Prostate gland (tissue), 2 donors: Measurements from ENCODE around the gene PLA2G4C. TPM values are rescaled to one million over a fixed set of nuclear protein-coding genes. Genes with fewer than 3 reads are reported as not detected.
"Not testable (repeated sequence)": the region's sequence is repeated elsewhere in the genome, so short reads cannot be mapped to it uniquely, and the experiment has no call there.

Source experiments
- DNase-seq: peaks from one replicate; pipeline ENCODE4 v3.0.0-alpha.2; 2019; ENCODE audit warnings: low spot score
- H3K27ac ChIP-seq, 2 donors: fragments of 200-600 bp; sonication (generic); 2 replicates each; pipeline ENCODE4 v1.5.1; 2017 to 2019
- H3K27me3 ChIP-seq: fragments of 200-600 bp; sonication (generic); replicated peaks from 2 replicates; pipeline ENCODE4 v1.5.1; 2019; ENCODE audit not compliant: insufficient read depth
- H3K36me3 ChIP-seq, 2 donors: fragments of 200-600 bp; sonication (generic); 1 replicate in 1 of 2; 2 replicates in 1 of 2; pipeline versions ENCODE4 v1.5.1 to v1.8.1; 2017 to 2019
- H3K4me1 ChIP-seq: fragments of 200-600 bp; sonication (generic); replicated peaks from 2 replicates; pipeline ENCODE4 v1.5.1; 2019
- H3K4me3 ChIP-seq, 2 donors: fragments of 200-600 bp; sonication (generic); 2 replicates each; pipeline ENCODE4 v1.5.1; 2017 to 2019
- H3K9me3 ChIP-seq: fragments of 200-600 bp; sonication (generic); 2 replicates; pipeline ENCODE4 v1.5.1; 2017
- CTCF ChIP-seq, 4 experiments: fragments of 200-600 bp in 2 of 4; fragments of 450-650 bp in 2 of 4; sonication (generic) in 2 of 4; IDR thresholded peaks; 1 replicate in 3 of 4; 2 replicates in 1 of 4; pipeline ENCODE4 v1.5.1; 2016 to 2019; ENCODE audit warnings: antibody characterized with exemption in 4 of 4, mild to moderate bottlenecking in 2 of 4, moderate library complexity in 2 of 4
- POLR2A ChIP-seq: fragments of 450-650 bp; IDR thresholded peaks from one replicate; pipeline ENCODE4 v1.6.1; 2016; ENCODE audit warnings: antibody characterized with exemption, mild to moderate bottlenecking
- POLR2AphosphoS5 ChIP-seq: sonication (generic); formaldehyde crosslinking; IDR thresholded peaks from one replicate; pipeline ENCODE4 v1.6.1; 2017; ENCODE audit warnings: antibody characterized with exemption
- WGBS: methylation state at CpG from one replicate; pipeline ENCODE4 v1.1.5; 2018; 5-methylcytosine and 5-hydroxymethylcytosine counted together
- intact Hi-C: fragments of 100-400 bp; cut with DNase I; formaldehyde crosslinking; loops from one replicate; pipeline ENCODE4 v1.14.2; 2022
- total RNA-seq, 2 donors: library from RNA; depleted of rRNA; stranded (reverse); fragments of >200 nt; gene quantifications; one replicate each; pipeline ENCODE4 v1.1.0, GENCODE V29; 2016

Gene PLA2G4C
- total RNA-seq, 2 donors from 2014 or later, result 11.0 to 27.3 TPM

GRCh38 chr19:48094129-48094854, 16.3 kb downstream of the PLA2G4C start:
- Histone ChIP-seq H3K4me3 (no peak overlapping the region), H3K27me3 (no peaks in the 10 kb centered on the region), H3K36me3 (no peaks in the 10 kb centered on the region), H3K9me3 (no peaks in the 10 kb centered on the region), H3K4me1 (no peaks in the 10 kb centered on the region), H3K27ac (no peak overlapping the region)
- intact Hi-C loops, result no loop called here
- DNase-seq, result no peak
- no peak for TF ChIP-seq POLR2A
- TF ChIP-seq POLR2AphosphoS5, result no peak
- TF ChIP-seq CTCF (IDR thresholded peaks at IDR 0.05), result no peak
- WGBS, result 14% methylated on average over 1 of the region's 1 CpG

- H3K4me3 ChIP-seq, H3K4me1 ChIP-seq, DNase-seq, H3K27me3 ChIP-seq, H3K9me3 ChIP-seq, H3K36me3 ChIP-seq, intact Hi-C loops, H3K27ac ChIP-seq: not testable (repeated sequence)
- 73% methylated on average over 13 of the region's 13 CpGs for WGBS
Measured at GRCh38 chr19:48091111-48091718, 19.4 kb downstream of the PLA2G4C start.

GRCh38 chr19:48090281-48090802, 20.3 kb downstream of the PLA2G4C start:
- intact Hi-C loops, result no loop called here
- Histone ChIP-seq H3K9me3 (no peaks in the 10 kb centered on the region), H3K36me3 (no peaks in the 10 kb centered on the region), H3K4me1 (no peaks in the 10 kb centered on the region), H3K27ac (no peak overlapping the region), H3K4me3 (no peak overlapping the region), H3K27me3 (no peaks in the 10 kb centered on the region)
- TF ChIP-seq POLR2A (peak; percentile 10), CTCF (IDR thresholded peaks at IDR 0.05) (no peak), POLR2AphosphoS5 (peak; percentile 90)
- 24% methylated on average over 5 of the region's 5 CpGs for WGBS
- peak; percentile 34 for DNase-seq

- intact Hi-C loops, H3K36me3 ChIP-seq, H3K27me3 ChIP-seq, DNase-seq, H3K4me3 ChIP-seq, H3K9me3 ChIP-seq, H3K27ac ChIP-seq, H3K4me1 ChIP-seq: not testable (repeated sequence)
- 94% methylated on average over 6 of the region's 6 CpGs for WGBS
Measured at GRCh38 chr19:48088991-48089390, 21.6 kb downstream of the PLA2G4C start.

- WGBS, result 95% methylated on average over 7 of the region's 7 CpGs
- H3K36me3 ChIP-seq, result no peaks in the 10 kb centered on the region
- intact Hi-C loops, result no loop called here
- H3K4me3 ChIP-seq, result no peak overlapping the region
- TF ChIP-seq CTCF (IDR thresholded peaks at IDR 0.05) (no peak), POLR2AphosphoS5 (no peak), POLR2A (no peak)
- no peaks in the 10 kb centered on the region for H3K27me3 ChIP-seq
- H3K27ac ChIP-seq, result peak overlapping the region in 1 of 2 donors; percentile 29
- no peak for DNase-seq
- H3K9me3 ChIP-seq, result no peaks in the 10 kb centered on the region
- no peaks in the 10 kb centered on the region for H3K4me1 ChIP-seq
Measured at GRCh38 chr19:48085904-48086864, 24.4 kb downstream of the PLA2G4C start.
